ENCODE results near the gene NDC80.
"Not testable (repeated sequence)": the region's sequence is repeated elsewhere in the genome, so short reads cannot be mapped to it uniquely, and the experiment has no call there.

DNA sequence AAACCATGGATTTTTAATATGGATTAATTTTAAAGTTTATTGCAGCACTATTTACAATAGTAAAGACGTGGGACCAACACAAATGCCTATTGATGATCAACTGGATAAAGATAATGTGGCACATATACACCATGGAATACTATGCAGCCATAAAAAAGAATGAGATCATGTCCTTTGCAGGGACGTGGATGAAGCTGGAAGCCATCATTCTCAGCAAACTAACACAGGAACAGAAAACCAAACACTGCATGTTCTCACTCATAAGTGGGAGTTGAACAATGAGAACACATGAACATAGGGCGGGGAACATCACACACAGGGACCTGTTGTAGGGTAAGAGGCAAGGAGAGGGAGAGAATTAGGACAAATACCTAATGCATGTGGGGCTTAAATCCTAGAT, 89.5 kb downstream of the NDC80 start:
- not testable (repeated sequence) for TF ChIP-seq POLR2AphosphoS5, CTCF, POLR2A (IDR thresholded peaks at IDR 0.05)
